ENCODE results near the gene ASPG. TPM values are rescaled to one million over a fixed set of nuclear protein-coding genes. Genes with fewer than 3 reads are reported as not detected.

The ASPG gene
- polyA plus RNA-seq, 1 donor from 2014 or later, result 0.16 TPM

DNA sequence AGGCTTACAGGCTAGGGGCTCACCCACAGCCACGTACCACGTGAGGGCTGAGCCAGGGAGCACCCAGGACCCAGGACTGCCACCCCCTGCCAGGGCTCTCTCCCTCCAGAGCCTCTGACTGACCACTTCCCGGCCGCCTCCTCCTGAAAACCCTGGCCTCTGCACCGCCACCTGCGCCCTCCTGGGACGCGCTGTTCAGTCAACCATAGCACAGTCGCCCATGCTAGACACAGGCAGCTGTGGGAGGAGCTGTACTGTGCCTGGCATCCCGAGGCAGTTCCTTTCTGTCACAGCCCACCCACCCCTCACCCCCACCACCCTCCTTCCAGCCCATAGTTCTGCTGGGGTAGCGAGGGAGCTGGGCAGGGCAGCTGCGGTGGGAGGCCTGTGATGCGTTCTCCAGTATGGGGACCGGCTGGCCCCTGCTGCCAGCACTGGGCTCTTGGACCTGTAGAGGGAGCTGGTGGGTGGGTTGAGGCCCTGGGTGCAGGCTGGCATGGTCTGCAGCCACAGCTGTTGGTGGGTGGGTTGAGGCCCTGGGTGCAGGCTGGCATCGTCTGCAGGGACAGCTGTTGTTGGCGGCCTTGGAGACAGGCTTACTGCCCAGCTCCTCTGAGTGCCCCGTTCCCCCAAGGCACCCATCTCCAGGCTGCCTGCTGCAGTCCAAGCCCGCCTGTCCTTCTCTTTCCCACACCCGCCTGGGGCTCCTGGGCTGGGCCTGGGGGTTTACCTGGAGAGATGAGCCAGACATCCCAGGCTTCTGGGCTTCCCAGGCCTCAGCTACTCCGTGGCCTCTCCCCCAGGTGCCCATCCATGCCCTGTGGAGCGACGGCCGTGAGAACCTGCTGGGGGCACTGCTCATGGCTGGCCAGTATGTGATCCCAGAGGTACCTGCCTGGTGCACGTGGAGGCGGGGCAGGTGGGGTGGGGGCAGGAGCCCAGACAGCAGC lies 11.5 kb downstream of the ASPG start:
- H3K9me3 ChIP-seq (ENCODE audit: low read length), result no peaks in the 10 kb centered on the region
- H3K4me3 ChIP-seq (ENCODE audit: low read length), result no peak overlapping the region
- H3K4me2 ChIP-seq (ENCODE audit: low read length), result no peak overlapping the region
- H3F3A ChIP-seq (ENCODE audit: insufficient read depth, low read length, poor library complexity, severe bottlenecking), result no peaks in the 10 kb centered on the region
- H3K9ac ChIP-seq (ENCODE audit: low read length), result no peak overlapping the region
- no peaks in the 10 kb centered on the region for H3K79me2 ChIP-seq (replicated peaks; ENCODE audit: insufficient read depth, low read length)
- no peaks in the 10 kb centered on the region for H4K20me1 ChIP-seq (ENCODE audit: insufficient read depth)
- no peak for TF ChIP-seq EP300 (conservative IDR thresholded peaks at IDR 0.05; ENCODE audit: poor library complexity, severe bottlenecking)
- no peak for TF ChIP-seq POLR2AphosphoS5 (IDR thresholded peaks at IDR 0.05)
- no peak for TF ChIP-seq EZH2 (IDR thresholded peaks at IDR 0.05; ENCODE audit: borderline replicate concordance, insufficient read depth, low read length, poor library complexity, severe bottlenecking)
- TF ChIP-seq SMC3 (conservative IDR thresholded peaks at IDR 0.05; ENCODE audit: poor library complexity), result no peak
- TF ChIP-seq TAF1 (IDR thresholded peaks at IDR 0.05; ENCODE audit: low read depth), result no peak
- TF ChIP-seq RAD21 (conservative IDR thresholded peaks at IDR 0.05), result no peak
- TF ChIP-seq, protein P1, sequence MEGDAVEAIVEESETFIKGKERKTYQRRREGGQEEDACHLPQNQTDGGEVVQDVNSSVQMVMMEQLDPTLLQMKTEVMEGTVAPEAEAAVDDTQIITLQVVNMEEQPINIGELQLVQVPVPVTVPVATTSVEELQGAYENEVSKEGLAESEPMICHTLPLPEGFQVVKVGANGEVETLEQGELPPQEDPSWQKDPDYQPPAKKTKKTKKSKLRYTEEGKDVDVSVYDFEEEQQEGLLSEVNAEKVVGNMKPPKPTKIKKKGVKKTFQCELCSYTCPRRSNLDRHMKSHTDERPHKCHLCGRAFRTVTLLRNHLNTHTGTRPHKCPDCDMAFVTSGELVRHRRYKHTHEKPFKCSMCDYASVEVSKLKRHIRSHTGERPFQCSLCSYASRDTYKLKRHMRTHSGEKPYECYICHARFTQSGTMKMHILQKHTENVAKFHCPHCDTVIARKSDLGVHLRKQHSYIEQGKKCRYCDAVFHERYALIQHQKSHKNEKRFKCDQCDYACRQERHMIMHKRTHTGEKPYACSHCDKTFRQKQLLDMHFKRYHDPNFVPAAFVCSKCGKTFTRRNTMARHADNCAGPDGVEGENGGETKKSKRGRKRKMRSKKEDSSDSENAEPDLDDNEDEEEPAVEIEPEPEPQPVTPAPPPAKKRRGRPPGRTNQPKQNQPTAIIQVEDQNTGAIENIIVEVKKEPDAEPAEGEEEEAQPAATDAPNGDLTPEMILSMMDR (IDR thresholded peaks at IDR 0.05; ENCODE audit: poor library complexity, severe bottlenecking), result no peak
- H3K9me2 ChIP-seq (ENCODE audit: insufficient read depth, low read length), result no peaks in the 10 kb centered on the region
- no peak overlapping the region for H2AFZ ChIP-seq (ENCODE audit: low read depth, low read length)
- no peaks in the 10 kb centered on the region for H3K36me3 ChIP-seq (ENCODE audit: insufficient read depth, low read length)
- no peak overlapping the region for H3K27ac ChIP-seq (ENCODE audit: low read length)
- H3K27me3 ChIP-seq (ENCODE audit: insufficient read depth, low read depth, low read length), result no peaks in the 10 kb centered on the region

DNA sequence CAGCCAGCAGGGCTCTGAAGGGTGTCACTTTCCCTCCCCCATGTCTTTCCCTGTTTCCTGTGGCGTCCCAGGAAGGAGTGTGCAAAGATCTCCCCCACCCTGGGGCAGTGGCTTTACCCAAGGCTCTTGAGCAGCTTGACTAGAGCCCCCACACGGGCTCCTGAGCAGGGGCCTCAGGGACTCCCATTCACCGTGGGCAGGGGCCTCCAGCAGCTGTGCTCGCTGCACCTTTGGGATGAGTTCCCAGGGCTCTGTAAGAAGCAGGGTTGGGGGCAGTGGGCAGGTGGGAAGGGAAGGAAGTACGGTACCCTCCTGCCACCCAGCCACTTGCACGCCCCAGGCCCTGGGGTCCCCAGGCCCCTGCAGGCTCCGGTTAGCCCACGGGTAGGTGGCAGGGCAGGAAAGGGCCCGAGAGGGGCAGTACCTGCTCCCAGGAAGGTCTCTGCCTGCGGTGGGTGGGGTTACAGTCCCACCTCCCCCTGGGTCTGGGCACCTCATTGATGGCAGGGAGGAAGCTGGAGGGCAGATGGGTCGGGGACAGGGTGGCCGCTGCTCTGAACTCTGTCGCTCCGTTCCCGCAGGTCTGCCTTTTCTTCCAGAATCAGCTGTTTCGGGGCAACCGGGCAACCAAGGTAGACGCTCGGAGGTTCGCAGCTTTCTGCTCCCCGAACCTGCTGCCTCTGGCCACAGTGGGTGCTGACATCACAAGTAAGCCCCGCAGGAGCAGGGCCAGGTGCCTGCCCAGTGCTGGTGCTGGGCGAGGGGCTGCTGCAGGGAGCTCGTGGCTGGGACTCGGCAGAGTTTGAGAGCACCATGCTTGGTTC lies 13.0 kb downstream of the ASPG start:
- Histone ChIP-seq H3F3A (ENCODE audit: insufficient read depth, low read length, poor library complexity, severe bottlenecking) (no peaks in the 10 kb centered on the region), H2AFZ (ENCODE audit: low read depth, low read length) (no peak overlapping the region), H3K9me2 (ENCODE audit: insufficient read depth, low read length) (no peaks in the 10 kb centered on the region), H3K36me3 (ENCODE audit: insufficient read depth, low read length) (no peaks in the 10 kb centered on the region), H3K9me3 (ENCODE audit: low read length) (no peaks in the 10 kb centered on the region), H3K9ac (ENCODE audit: low read length) (no peak overlapping the region), H3K79me2 (replicated peaks; ENCODE audit: insufficient read depth, low read length) (no peaks in the 10 kb centered on the region), H3K27ac (ENCODE audit: low read length) (no peak overlapping the region), H3K27me3 (ENCODE audit: insufficient read depth, low read depth, low read length) (no peaks in the 10 kb centered on the region), H4K20me1 (ENCODE audit: insufficient read depth) (no peaks in the 10 kb centered on the region), H3K4me2 (ENCODE audit: low read length) (no peak overlapping the region), H3K4me3 (ENCODE audit: low read length) (no peak overlapping the region)
- TF ChIP-seq TAF1 (IDR thresholded peaks at IDR 0.05; ENCODE audit: low read depth), result no peak
- no peak for TF ChIP-seq RAD21 (conservative IDR thresholded peaks at IDR 0.05)
- TF ChIP-seq MXI1 (conservative IDR thresholded peaks at IDR 0.05; ENCODE audit: poor library complexity, severe bottlenecking), result no peak
- TF ChIP-seq SMC3 (conservative IDR thresholded peaks at IDR 0.05; ENCODE audit: poor library complexity), result no peak
- no peak for TF ChIP-seq POLR2AphosphoS5 (IDR thresholded peaks at IDR 0.05)
- TF ChIP-seq, protein P2, sequence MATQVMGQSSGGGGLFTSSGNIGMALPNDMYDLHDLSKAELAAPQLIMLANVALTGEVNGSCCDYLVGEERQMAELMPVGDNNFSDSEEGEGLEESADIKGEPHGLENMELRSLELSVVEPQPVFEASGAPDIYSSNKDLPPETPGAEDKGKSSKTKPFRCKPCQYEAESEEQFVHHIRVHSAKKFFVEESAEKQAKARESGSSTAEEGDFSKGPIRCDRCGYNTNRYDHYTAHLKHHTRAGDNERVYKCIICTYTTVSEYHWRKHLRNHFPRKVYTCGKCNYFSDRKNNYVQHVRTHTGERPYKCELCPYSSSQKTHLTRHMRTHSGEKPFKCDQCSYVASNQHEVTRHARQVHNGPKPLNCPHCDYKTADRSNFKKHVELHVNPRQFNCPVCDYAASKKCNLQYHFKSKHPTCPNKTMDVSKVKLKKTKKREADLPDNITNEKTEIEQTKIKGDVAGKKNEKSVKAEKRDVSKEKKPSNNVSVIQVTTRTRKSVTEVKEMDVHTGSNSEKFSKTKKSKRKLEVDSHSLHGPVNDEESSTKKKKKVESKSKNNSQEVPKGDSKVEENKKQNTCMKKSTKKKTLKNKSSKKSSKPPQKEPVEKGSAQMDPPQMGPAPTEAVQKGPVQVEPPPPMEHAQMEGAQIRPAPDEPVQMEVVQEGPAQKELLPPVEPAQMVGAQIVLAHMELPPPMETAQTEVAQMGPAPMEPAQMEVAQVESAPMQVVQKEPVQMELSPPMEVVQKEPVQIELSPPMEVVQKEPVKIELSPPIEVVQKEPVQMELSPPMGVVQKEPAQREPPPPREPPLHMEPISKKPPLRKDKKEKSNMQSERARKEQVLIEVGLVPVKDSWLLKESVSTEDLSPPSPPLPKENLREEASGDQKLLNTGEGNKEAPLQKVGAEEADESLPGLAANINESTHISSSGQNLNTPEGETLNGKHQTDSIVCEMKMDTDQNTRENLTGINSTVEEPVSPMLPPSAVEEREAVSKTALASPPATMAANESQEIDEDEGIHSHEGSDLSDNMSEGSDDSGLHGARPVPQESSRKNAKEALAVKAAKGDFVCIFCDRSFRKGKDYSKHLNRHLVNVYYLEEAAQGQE (IDR thresholded peaks at IDR 0.05; ENCODE audit: borderline replicate concordance), result no peak
- TF ChIP-seq, protein P1 (IDR thresholded peaks at IDR 0.05; ENCODE audit: poor library complexity, severe bottlenecking), result no peak
- TF ChIP-seq EP300 (conservative IDR thresholded peaks at IDR 0.05; ENCODE audit: poor library complexity, severe bottlenecking), result no peak
- TF ChIP-seq EZH2 (IDR thresholded peaks at IDR 0.05; ENCODE audit: borderline replicate concordance, insufficient read depth, low read length, poor library complexity, severe bottlenecking), result no peak

Measured in neural cell (in vitro differentiated cells).